HG02678 (cell line): ENCODE measurements around the gene SIRPD.
"Not testable (repeated sequence)": the region's sequence is repeated elsewhere in the genome, so short reads cannot be mapped to it uniquely, and the experiment has no call there.

ENCODE experiments used
- ATAC-seq: cut with Tn5 transposase; IDR thresholded peaks from one replicate; pipeline ENCODE4 v1.9.1; 2021; ENCODE audit warnings: mild to moderate bottlenecking, moderate library complexity; ENCODE audit not compliant: unreplicated experiment

The SIRPD gene

GRCh38 chr20:1497371-1497770 is 60.1 kb downstream of the SIRPD start:
- not testable (repeated sequence) for ATAC-seq

DNA sequence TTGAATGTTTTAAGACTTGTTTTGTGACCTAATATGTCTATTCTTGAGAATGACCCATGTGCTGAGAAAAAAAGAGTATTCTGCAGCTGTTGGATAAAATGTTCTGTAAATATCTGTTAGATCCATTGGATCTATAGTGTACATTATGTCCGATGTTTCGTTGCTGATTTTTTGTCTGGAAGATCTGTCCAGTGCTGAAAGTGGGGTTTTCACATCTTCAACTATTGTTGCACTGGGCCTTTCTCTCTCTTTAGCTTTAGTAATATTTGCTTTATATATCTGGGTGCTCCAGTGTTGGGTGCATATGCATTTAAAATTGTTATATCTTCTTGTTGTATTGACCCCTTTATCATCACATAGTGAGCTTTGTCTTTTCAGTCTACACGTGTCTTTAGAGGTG is 60.6 kb downstream of the SIRPD start:
- no peak for ATAC-seq

DNA sequence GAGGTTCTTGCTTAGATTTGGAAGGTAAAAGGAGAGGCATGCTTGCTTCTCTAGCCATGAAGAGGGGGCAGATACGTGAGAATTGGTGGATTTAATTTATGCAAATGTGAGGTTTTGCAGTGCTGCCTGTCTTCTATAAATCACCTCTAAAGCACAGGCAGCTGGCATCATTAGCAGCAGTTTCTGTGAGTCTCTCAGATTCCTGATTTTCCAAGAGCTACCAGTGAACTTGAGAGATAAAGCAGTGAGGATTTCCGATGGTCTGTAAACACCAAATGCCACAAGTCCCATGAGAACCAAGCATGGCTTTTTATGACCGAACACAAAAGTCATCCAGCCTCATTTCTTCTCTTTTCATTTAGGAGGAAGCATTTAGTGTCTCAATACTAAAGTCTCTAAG is 63.1 kb downstream of the SIRPD start:
- no peak for ATAC-seq

DNA sequence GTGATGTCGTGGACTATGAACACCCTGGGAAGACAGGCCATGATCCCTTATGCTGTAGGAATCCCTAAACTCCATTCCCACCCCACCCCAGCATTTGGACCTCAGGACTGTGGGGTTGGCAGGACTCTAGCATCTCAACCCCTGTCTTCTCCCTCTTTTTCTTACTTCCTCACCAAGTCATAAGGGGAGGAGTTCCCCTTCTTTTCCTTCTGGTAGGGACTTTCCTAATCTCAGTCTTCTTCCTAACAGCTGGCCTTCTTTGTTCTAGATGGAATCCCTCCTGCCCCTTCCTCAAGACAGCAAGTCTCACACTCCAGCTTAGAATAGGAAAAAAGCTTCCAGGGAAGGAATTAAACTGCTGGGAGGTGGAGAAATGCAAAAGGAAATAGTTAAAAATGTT is 64.0 kb downstream of the SIRPD start:
- ATAC-seq = no peak

DNA sequence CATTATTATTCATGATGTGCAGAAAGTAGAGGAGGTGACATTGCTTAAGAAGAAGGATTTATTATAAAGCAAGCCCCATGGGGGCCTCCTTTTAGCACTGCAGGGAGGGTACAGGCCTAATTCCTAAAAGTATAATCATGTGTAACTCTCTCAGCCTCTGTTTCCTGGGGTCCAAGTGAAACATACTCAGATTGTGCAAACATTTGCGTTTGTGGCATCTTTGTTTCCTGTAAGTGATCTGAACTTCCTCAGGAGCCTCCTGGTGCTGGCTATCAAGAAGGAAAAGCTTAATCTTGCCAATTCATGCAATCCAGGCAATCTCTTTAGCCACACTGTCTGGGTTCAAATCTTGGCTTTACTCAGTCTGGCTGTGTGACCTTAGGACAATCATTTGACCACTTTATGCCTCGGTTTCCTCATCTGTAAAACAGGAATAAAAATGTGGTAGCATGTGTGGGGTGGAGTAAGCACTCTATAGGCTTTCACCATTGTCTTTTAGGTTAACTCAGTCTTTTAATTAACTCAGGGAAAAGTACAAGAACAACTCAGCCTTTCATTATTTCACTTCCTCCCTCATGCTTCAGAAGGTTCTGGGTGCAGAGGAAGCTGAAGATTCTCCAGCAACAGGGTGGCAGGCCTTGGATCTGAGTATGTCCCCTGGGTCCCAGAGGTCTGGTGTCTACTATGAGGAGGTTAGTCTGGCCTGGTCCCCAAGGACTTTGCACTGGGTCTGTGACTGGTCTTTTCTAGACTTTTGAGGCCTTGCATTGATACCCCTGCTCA is 65.5 kb downstream of the SIRPD start:
- ATAC-seq = no peak

- no peak for ATAC-seq
Observed at GRCh38 chr20:1491281-1491840, 66.1 kb downstream of the SIRPD start, which contains the start of gene SIRPB2. SIRPB2 (minus strand) TSS chr20:1491420; CDS start chr20:1491359, 61 bp downstream.

DNA sequence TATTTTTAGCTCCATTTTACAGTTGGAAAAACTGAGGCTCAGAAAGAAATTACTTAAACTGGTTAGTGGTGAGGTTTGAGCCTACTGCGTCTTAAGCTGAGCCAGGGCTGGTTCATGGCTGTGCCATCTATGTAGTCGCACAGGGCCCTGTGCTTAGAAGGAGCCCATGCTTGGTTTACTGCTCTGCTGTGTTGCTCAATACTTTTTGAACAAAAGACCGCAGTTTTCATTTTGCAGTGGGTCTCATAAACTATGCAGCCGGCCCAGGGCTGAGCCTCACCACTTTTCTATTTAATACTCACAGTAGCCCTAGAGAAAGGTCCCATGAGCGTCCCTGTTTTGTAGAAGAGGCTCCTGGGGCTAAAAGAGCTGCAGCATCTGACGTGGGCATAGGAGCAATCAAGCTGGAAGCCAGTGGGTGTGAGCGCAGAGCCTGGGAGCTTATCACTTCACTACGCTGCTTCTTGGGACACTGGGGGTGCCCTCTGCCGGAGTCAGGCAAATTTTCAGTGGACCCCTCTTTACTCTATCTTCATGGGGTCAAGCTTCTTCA is 66.8 kb downstream of the SIRPD start:
- no peak for ATAC-seq

DNA sequence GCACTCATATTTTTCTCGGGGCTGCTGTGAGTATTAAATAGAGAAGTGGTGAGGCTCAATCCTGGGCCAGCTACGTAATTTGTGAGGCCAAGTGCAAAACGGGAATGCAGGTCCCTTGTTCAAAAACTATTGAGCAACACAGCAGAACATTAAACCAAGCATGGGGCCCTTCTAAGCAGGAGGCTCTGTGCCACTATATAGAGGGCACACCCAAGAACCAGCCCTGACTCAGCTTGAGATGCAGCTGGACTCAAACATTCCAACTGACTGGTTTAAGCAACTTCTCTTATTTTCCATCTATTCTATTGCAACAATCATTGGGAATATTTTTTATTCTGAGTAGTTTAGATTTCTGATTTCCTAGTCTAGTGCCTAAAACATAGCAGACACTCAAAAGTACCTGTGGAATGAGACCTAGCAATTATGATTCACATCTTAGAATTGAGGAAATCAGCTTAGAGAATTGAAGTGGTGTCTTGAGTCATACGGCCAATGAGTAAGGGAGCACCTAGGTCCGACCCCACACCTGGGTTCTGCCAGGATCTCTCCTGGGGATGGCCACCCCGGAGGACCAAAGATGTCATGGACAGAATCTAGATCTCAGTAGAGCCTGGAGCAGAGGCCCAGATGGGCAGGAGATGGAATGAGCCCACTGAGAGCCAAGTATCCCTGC is 67.6 kb downstream of the SIRPD start:
- no peak for ATAC-seq

- no peak for ATAC-seq
Observed at GRCh38 chr20:1489325-1489724, 68.2 kb downstream of the SIRPD start.

DNA sequence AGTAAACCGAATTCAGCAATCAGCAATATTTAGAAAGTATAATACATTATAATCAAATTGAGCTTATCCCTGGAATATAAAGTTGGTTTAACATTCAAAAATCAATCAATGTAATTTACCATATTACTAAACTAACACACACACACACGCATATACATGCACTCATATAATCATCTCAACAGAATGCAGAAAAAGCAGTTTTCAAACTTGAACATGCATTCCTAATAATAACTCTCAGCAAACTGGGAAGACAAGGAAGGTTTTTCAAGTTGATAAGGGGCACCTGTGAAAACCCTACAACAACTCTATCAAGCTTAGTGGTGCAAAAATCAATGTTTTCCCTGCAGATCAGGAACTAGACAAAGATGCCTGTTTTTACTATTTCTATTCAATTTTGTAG is 70.9 kb downstream of the SIRPD start:
- no peak for ATAC-seq

DNA sequence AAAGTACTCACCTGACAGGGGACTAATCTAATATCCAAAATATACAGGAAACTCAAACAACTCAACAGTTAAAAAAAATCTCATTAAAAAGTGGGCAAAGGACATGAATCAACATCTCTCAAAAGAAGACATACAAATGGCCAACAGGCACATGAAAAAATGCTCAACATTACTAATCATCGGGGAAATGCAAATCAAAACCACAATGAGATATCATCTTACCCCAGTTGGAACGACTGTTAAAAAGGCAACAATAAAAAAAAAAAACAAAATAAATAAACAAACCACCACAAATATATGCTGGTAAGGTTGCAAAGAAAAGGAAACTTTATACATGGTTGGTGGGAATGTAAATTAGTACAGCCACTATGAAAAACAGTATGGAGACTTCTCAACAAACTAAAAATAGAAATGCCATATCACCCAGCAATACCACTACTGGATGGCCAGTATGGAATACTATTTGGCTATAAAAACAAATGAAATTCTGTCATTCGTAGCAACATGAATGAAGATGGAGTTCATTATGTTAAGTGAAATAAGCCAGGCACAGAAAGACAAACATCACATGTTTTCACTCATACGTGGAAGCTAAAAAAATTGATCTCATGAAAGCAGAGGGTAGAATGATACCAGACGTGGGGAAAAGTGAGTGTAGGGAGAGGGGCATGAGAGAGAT is 72.9 kb downstream of the SIRPD start:
- ATAC-seq = no peak
